ENCODE results near the gene RNF144B.
"Not testable (repeated sequence)": the region's sequence is repeated elsewhere in the genome, so short reads cannot be mapped to it uniquely, and the experiment has no call there.

Gene RNF144B

DNA sequence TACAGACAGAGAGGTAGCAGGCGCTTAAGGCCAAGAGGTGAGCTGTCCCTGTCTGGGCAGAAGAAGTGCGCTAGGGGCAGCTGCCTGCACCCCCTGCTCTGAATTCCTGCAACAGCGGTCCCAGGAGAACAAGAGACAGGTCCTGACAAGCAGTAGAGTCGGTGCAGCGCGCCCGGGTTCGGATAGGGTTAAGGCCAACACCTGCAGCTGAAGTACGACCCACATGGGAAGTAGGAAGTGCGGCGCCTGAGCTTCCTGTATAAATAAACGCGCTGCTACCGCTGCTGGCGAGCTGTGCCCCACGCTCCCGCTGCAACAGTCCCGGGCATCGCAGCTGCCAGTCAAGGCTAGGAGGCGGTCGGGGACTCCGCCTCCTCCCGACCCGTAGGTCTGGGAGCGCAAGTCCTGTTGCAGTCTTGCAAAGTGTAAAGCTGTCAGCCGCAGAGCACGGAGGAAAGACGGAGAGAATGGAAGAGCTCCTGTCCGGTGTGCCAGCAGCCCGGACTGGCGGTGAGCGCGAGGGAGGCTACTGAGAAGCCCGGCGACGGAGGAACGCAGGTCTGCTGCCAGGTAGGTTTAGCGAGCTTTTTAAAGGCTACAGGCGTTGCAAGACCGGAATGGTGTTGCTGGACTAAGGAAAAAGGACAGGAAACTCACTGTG is at the start of gene RNF144B:
Gene RNF144B (plus strand): TSS at position 290 of the 661 bp plus-strand sequence. CDS start 12,185 bp downstream, outside the sequence.
- peak; percentile 85 for DNase-seq

DNA sequence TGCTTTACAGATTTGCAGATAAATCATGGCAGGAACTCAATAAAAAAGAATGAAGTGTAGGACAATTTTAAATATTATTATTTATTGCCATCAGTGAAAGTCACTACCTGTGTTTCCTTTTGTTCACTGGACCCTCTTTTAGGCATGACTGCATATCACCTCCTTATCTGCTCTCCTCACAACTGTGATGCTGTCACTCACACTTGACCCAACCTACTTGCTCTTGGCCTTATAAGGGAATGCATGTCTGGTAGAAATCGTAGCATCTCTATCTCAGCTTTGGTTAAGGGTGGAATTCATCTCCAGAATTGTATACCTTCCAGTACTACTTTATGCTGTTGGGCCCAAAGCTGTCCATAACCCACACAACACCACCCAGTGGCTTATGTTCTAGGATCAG is 47.6 kb upstream of the RNF144B start:
- no peak for DNase-seq

DNA sequence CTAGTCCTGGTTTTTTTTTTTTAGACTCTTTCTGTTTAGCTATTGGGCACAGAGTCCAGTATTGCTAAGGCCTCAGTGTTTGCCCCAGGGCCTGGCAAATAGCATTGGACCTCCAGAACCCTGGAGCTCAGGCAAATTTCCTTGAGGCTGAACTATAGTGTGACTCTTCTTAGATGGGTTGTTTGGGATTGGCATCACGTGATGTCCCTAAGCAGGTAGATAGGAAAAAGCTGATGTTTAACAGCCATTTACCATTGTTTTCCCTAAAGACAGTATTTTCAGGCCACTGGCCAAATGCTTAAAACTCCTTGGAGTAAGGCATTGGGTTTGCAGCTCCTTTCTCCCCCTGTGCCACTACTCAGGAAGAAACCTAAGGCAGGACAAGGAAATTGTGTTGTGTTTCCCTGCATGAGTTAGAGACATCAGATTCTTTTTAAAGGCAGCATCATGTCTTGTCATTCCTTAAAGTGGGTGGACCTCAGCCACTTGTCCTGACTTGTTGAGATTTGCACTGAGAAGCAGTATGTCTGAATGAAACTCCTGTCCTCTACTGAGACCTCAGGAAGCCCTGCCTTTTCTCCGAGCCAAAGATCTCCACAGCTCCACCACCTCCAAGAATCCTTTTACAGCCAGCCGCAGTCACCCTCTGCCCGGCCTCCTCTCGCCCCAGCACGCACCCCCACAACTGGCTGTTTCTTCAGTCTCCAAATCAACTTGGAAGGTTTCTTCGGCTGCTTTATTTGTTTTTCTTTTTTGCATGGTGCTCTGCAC is 46.2 kb upstream of the RNF144B start:
- DNase-seq: no peak

DNA sequence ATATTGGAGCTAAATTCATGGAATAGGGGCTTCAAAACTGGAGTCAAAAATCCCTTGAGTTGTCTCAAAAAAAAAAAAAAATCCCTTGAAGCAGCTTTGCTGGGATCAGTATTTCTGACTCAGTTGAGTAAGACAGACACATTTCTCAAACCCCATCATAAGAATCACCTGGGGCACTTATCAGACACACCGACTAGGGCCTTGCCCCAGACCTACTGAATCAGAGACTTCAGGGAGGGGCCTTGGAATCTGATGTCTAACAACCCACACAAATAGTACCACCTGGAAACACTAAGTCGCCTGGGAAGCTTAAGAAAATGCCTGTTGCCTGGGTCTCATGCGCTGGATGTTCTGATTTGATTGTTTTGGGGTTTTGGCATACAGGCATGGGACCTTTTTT is 44.9 kb upstream of the RNF144B start:
- no peak for DNase-seq

DNA sequence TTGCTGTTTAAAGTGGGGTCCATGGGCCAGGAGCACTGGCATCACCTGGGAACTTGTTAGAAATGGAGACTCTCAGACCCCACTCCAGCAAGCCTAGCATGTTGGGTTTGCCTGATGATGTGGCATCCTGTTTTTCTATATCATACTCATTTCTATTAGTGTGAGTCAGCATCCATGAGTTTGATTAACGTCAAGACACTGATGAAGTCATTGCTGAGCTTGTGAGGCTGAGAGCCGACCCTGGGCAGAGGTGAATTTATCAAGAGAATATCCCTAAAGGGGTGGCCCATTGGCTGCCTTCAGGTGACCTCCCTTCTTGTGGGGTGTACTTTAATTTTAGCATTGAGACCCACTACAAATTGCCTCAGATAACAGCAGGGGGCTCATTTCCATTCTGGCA is 43.4 kb upstream of the RNF144B start:
- no peak for DNase-seq

DNA sequence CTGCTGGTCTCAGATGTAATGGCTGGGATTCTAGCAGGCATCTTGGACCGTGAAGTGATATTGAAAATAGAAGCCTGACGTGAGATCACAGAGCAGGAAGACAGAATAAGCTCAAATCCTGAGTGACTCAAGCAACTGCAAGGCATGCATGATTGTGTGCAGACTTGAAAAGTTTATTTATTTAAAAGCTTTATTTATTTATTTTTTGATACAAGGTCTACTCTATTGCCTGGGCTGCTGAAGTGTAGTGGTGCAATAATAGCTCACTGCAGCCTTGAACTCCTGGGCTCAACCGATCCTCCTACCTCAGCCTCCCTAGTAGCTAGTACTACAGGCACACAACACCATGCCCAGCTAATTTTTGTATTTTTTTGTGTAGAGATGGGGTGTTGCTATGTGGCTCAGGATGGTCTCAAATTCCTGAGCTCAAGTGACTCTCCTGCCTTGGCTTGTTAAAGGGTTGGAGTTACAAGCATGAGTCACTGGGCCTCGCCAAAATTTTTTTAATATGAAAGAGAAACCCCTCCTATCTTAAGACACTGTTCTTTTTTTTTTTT is 40.1 kb upstream of the RNF144B start:
- DNase-seq: no peak

DNA sequence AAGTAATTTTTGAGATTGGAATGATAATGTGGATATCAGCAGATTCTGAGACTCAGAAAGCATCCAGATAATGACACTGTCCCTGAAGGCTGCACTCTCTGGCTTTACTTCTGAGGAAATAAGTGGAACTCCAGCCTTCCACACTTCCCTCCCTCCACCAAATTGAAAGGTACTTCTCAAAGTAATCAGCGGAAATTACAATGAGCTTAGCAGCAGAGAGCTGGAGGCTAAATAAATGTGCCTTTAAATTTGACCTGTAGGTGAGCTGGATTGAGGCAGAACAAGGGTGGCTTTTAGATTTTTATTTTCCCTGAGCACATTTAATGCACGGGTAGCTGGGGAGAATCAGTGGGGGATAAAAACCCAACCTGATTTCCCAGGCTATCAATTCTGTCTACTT is 39.3 kb upstream of the RNF144B start:
- DNase-seq: no peak

DNA sequence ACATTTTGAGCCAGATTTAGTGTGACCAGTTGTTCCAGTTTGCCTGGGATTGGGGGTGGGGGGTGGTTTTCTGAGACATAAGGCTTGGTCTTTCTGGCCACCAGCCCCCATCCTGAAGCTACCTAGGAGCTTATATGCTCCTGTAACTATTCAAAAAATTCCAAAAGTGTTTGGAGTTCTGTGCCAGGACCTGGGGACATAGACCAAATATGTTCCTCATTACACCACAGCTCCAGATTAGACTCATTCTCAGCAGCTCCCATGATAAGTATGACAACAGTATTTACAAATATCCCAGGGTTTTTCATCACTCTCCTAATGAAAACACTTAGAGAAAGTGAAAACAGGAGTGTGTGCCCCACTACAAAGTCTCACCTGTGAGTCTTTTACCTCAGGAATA is 37.8 kb upstream of the RNF144B start:
- no peak for DNase-seq

DNA sequence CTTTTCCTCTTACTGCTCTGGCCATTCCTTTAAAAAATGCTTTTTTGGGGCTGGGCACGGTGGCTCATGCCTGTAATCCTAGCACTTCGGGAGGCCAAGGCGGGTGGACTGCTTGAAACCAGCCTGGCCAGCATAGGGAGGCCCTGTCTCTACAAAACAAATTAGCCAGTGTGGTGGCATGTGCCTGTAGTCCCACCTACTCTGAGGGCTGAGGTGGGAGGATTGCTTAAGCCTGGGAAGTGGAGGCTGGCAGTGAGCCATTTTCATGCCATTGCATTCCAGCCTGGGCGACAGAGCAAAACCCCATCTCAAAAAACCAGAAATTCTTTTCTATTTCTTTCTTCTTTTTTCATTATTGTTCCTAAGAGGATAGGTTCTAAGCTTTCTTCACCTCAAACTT is 36.9 kb upstream of the RNF144B start:
- no peak for DNase-seq

DNA sequence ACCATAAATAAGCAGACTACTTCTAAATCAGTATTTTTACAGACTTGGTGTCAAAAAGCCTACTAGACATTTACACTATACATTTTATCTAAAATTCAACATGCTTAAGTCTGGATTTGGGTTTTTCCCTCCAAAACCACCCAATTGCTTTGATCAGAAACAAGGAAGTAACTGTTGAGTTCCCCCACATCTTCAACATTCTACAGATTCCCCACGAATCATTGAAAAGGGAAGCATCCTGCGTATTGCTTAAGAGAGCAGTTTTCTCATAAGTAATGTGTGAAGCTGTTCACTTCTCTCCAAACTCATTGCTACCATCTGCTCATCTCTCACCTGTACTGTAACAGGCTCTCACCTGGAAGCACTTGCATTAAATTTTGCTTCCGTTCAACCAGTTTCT is 36.4 kb upstream of the RNF144B start:
- DNase-seq: no peak

DNA sequence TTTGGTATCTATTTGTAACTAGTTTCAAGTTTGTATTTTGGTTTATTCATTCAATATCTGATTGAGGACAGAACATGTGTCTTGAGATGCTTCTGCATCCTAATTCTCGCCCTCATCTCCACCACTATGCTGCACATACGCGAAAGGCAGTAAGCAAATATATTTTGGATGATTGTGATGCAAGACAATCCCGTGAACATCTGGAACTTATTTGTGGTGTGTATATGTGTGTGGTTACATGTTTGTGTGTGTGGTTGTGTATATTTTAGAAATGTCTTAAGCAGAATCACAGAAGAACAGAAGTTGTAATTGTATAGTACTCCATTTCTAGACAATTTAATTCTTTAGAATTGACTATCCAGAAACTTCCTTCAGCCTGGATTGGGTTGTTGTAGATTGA is 35.1 kb upstream of the RNF144B start:
- no peak for DNase-seq

DNA sequence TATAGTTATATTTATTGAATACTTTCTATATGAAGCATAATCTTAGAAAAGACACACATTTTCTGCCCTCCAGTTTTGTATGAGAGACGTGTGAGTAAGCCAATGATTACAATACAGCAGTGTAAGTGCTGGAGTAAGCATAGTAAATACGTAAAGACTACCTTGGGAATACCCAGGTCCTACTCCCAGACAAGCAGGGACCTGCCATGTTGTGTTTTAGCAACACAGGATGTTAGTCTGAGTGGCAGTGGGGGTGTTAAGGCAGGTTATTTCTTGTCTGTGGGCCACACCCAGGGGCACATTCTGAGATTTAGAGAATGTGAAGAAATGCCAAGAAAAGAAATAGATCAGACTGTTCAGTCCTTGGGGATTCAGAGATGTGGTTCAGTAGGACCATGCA is 34.3 kb upstream of the RNF144B start:
- no peak for DNase-seq

DNA sequence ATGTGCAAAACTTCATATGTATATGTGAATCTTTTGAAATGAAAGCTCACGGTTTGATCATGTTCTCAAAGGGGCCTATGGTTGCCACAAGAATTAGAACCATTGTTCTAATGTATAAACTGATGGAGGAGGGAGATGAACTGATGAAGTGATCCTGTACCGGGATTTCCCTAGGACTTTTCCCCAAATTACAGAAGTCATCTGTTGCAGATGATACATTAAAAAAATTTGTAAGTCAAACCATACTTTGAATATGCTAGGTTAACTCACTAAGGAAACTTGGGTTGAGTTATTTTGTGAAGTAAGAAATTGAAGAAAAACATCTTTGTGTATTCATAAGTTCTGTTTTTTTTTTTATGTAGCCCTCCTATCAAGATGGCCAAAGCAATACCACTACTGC is 33.9 kb upstream of the RNF144B start:
- DNase-seq: no peak

DNA sequence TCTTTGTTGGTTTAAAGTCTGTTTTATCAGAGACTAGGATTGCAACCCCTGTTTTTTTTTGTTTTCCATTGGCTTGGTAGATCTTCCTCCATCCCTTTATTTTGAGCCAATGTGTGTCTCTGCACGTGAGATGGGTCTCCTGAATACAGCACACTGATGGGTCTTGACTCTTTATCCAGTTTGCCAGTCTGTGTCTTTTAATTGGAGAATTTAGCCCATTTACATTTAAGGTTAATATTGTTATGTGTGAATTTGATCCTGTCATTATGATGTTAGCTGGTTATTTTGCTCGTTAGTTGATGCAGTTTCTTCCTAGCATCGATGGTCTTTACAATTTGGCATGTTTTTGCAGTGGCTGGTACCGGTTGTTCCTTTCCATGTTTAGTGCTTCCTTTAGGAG is 29.6 kb upstream of the RNF144B start:
- not testable (repeated sequence) for DNase-seq

DNA sequence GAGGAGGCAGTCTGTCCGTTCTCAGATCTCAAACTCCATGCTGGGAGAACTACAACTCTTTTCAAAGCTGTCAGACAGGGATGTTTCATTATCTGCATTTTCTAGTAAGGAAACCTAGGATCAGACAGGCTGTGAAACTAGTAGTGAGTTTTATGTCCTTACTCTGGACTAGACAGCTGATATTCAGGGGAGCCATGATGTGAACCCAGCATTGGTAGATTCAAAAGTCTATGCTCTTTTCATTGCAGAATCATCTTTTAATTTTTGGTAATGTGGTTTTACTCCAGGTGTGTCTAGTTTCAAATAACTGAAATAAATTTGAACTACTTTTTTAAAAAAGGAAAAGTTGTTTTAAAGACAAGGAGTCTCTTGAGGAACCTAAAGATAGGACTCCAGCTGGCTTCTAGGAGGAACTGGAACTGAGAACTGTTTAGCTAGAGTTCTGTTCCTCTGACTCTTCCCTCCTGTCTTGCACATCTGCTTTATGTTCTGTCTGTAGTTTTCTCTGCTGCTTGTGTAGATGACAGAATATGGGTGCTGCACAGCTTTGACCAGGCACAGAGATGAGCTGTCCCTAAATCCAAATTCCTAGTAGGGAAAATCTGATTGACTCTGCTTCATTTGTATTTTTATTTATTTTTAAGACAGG is 27.8 kb upstream of the RNF144B start:
- no peak for DNase-seq

DNA sequence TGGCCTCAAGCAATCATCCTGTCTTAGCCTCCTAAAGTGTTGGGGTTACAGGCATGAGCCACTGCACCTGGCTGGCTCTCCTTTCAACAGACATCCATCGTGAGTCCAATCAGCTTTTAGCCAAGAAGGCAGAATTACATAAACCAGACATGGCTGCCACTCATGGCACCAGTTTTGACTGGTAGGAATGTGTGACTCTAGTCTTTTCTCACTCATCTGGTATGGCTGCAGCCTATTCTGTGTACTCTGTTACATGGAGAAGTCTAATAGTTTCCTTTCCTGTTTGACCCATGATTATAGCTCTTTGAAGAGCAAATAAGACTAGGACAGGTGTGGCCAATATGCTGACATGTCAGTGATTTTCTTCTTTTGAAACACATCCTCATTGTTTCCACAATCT is 27.0 kb upstream of the RNF144B start:
- DNase-seq: no peak

DNA sequence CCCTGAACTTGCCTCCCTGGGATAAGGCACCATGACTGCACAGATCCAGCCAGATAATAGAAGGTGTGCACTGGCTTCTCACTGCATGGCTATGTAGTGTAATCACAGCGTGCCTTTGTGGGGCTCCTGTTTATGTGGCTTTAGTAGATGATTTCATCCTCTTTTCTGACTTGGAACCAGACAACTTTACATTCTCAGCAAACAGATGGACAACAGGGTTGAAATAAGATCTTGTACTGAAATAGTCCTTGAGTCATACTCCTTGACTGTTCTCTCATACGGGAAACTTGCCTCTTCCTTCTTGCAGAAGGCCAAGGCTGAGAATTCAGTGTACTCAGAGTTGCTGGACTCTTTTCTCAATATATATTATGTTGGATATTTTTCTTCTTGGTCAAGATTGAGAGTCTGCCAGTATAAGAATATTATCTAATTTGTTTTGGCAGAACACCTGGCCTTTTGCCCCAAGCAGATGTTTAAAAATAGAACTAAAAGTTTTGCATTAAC is 25.0 kb upstream of the RNF144B start:
- DNase-seq: no peak

DNA sequence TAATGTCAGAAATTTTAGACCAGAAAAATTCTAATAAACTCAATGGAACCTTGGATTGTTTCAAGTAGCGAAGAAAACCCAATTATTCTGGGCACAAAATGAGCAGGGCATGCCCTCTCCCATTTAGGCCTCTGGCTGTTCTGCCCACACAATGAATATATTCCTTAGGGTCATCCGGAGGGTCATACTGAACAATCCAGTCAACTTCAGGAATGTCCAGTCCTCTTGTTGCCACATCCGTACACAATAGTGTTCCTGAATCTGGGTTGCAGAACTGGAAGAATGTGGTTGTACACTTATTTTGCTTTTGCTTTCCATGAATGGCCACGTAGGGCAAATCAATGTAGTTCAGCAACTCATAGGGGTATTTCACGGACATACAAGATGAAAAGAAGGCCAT is 23.4 kb upstream of the RNF144B start:
- DNase-seq: no peak

DNA sequence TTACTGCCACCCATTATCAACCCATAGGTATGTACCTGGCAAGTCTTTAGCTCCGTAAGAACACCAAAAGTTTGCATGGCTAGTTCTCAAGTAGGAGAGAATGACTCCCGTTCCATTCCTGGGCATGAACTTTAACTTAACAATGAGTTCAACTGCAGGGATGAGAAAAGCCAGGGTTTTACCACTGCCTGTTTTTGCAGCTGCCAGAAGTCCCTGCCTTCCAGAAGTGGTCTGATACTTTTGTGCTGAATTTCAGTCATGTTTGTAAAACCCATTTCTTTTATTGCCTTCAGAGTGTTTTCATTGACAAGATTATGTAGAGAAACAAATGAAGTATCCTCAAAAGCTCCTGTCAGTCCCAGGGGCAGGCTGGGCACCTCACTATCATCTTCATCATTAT is 22.6 kb upstream of the RNF144B start:
- DNase-seq: not testable (repeated sequence)

DNA sequence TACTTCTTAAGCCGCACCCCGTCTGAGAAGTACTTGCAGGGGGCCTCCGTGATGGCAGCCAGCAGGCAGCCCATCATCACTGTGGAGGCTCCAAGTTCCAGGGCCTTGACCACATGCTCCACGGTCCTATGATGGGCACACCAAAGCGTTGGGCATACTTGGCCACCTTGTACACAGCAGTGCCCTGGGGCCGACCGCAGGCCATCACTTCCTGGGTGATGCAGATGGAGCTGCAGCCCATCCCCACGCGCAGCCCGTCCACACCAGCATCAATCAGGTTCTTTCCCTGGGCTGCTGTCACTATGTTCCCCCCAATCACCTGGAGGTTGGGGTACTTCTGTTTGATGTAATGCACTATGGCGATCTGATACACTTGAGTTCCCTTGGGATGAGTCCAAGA is 19.8 kb upstream of the RNF144B start:
- no peak for DNase-seq

DNA sequence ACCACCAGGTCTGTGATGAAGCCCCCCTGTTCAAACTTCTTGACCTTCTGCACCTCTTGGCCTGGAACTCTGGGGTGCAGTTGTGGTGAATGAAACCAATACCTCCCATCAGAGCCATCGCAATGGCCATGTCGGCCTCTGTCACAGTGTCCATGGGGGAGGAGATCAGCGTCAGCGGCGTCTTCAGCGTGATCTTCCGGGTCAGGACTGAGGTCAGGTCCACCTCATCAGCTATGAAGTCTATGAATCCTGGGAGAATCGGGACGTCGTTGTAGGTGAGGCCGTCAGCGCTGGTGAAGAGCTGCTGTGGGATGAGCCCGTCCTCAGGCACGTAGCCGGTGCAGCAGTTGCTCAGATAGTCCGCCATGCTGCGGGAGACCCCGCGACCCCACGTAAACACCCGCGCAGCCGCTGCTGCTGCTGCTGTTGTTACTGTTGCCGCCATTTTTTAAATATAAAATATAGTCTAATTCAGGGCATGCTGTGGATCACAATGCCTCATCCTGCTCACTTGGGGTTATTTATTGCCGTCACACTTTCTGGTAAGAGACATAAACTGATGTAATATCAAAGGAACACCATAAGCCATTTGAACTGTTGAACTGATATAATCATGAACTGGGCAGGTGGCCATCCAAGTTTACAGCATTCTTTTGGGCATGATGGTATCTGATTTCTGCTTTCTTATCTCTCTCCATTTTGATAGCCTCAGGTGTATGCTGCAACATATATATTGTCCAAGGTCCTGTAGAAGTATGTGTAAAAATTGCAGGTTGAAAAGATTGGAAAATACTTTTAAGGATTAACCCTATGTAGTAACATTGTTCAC is 18.7 kb upstream of the RNF144B start:
- DNase-seq: no peak

DNA sequence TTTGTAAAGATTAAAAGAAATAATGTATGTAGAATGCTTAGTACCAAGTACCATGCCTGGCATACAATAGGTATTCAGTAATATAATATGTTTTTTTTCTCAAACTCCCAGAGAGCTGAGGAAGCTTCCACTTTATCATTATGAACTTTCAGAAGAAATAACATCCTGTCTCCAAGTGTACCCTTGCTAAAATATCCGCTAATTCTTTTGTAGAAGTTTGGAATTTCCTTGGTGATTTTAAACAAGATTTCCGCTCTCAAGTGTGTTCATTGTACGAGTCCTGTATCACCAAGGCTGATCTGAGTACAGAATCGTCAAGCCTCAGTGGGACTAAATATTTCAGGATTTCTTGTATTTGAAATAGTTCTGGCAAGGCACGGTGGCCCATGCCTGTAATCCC is 16.1 kb upstream of the RNF144B start:
- DNase-seq: no peak

DNA sequence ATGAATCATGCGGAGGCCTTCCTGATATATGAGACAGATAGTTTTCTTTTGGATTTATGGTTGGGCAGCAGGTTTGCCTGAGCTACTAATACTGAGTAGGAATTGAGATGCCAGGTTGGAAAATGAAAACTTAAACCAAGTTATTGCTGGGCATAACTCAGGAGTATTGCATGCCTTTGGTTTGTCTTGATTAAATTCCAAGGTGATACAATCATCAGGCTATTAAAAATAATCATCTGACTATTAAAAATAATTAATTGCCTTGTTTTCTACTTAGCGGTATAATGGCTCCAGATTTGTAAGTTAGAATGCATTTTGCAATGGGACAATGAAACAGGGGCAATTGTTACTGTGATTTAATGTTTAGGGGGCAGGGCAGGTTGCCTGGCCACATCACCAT is 15.5 kb upstream of the RNF144B start:
- DNase-seq: no peak

Data from CD4-positive, alpha-beta T cell treated with Interleukin-6 for 4 hours (primary cell).